GM23338 (cell line): Measurements from ENCODE around the gene DTNBP1. TPM values are rescaled to one million over a fixed set of nuclear protein-coding genes. Genes with fewer than 3 reads are reported as not detected.

ENCODE experiments used
- ATAC-seq: fragments of 200-7000 bp; cut with Tn5 transposase; 3 replicates; pipeline ENCODE4 v1.9.1; 2020
- DNase-seq: peaks from one replicate; pipeline ENCODE4 v3.0.0-alpha.2; 2015; ENCODE audit warnings: low spot score
- H2AFZ ChIP-seq: fragments of 200-600 bp; sonication (generic); 2 replicates; pipeline ENCODE4 v1.8.0; 2016; ENCODE audit warnings: antibody characterized with exemption, mild to moderate bottlenecking, moderate library complexity
- H3F3A ChIP-seq: fragments of 200-600 bp; sonication (generic); replicated peaks from 2 replicates; pipeline ENCODE4 v1.8.0; 2017; ENCODE audit warnings: antibody characterized with exemption, mixed run types, low read depth
- H3K27ac ChIP-seq: fragments of 200-600 bp; sonication (generic); 2 replicates; pipeline ENCODE4 v1.6.1; 2016; ENCODE audit warnings: low read depth
- H3K27me3 ChIP-seq: fragments of 200-600 bp; sonication (generic); 2 replicates; pipeline ENCODE4 v1.8.0; 2016; ENCODE audit warnings: mild to moderate bottlenecking, mixed run types, moderate library complexity; ENCODE audit not compliant: insufficient read depth
- H3K36me3 ChIP-seq: fragments of 200-600 bp; sonication (generic); 2 replicates; pipeline ENCODE4 v1.8.0; 2016; ENCODE audit warnings: mild to moderate bottlenecking; ENCODE audit not compliant: insufficient read depth
- H3K4me1 ChIP-seq: fragments of 200-600 bp; sonication (generic); 2 replicates; pipeline ENCODE4 v1.8.0; 2016; ENCODE audit warnings: mild to moderate bottlenecking, moderate library complexity; ENCODE audit not compliant: insufficient read depth
- H3K4me2 ChIP-seq: fragments of 200-600 bp; sonication (generic); 2 replicates; pipeline ENCODE4 v1.7.1; 2017; ENCODE audit warnings: mixed run types
- H3K4me3 ChIP-seq: fragments of 200-600 bp; sonication (generic); 2 replicates; pipeline ENCODE4 v1.6.1; 2016; ENCODE audit warnings: mixed run types
- H3K79me2 ChIP-seq: fragments of 200-600 bp; sonication (generic); replicated peaks from 2 replicates; pipeline ENCODE4 v1.8.0; 2017; ENCODE audit warnings: mild to moderate bottlenecking; ENCODE audit not compliant: insufficient read depth
- H3K9me2 ChIP-seq: fragments of 200-600 bp; sonication (generic); 2 replicates; pipeline ENCODE4 v1.8.0; 2017; ENCODE audit not compliant: insufficient read depth
- H4K20me1 ChIP-seq: fragments of 200-600 bp; sonication (generic); replicated peaks from 2 replicates; pipeline ENCODE4 v1.8.0; 2017; ENCODE audit warnings: mild to moderate bottlenecking; ENCODE audit not compliant: insufficient read depth
- H3K27ac Mint-ChIP-seq: 2 replicates; pipeline ENCODE4 v1.8.0; 2020; ENCODE audit warnings: inconsistent platforms, mild to moderate bottlenecking, moderate library complexity, mixed read lengths
- H3K27me3 Mint-ChIP-seq: 3 replicates; pipeline ENCODE4 v1.8.0; 2022; ENCODE audit warnings: low read depth, mild to moderate bottlenecking, moderate library complexity, mixed read lengths, inconsistent platforms; ENCODE audit not compliant: insufficient read depth, poor library complexity
- H3K36me3 Mint-ChIP-seq: 3 replicates; pipeline ENCODE4 v1.8.0; 2021; ENCODE audit warnings: low read depth, mild to moderate bottlenecking, inconsistent platforms, moderate library complexity, mixed read lengths
- H3K4me1 Mint-ChIP-seq: 3 replicates; pipeline ENCODE4 v1.8.0; 2020; ENCODE audit warnings: mild to moderate bottlenecking, inconsistent platforms, mixed read lengths
- H3K4me3 Mint-ChIP-seq: 3 replicates; pipeline ENCODE4 v1.8.0; 2021; ENCODE audit warnings: moderate library complexity, mild to moderate bottlenecking, inconsistent platforms, mixed read lengths
- H3K9me3 Mint-ChIP-seq: 3 replicates; pipeline ENCODE4 v1.8.0; 2020; ENCODE audit warnings: moderate library complexity, mild to moderate bottlenecking, inconsistent platforms, mixed read lengths
- CREB1 ChIP-seq: fragments of 250-450 bp; sonication (Bioruptor Pico); IDR thresholded peaks from 2 replicates; pipeline ENCODE4 v1.5.0; 2020; ENCODE audit warnings: low read depth, mild to moderate bottlenecking, moderate library complexity
- EZH2 ChIP-seq: fragments of 200-600 bp; sonication (generic); IDR thresholded peaks from one replicate; pipeline ENCODE4 v1.8.0; 2017; ENCODE audit warnings: antibody characterized with exemption, mild to moderate bottlenecking, low read depth; ENCODE audit not compliant: unreplicated experiment
- STAT1 ChIP-seq: IDR thresholded peaks from one replicate; pipeline ENCODE4 v1.6.1; 2016; ENCODE audit warnings: antibody characterized with exemption; ENCODE audit not compliant: unreplicated experiment
- ZNF462 ChIP-seq: fragments of 250-450 bp; sonication (Bioruptor Pico); IDR thresholded peaks from 2 replicates; pipeline ENCODE4 v1.5.0; 2020; ENCODE audit warnings: mild to moderate bottlenecking, moderate library complexity
- polyA plus RNA-seq: library from polyadenylated mRNA; unstranded; fragments of >200 nt; fragmentation: Nextera tagmentation; extraction: Ambion mirVana; gene quantifications from 2 replicates; pipeline ENCODE4 v1.2.1, GENCODE V29; 2016
- total RNA-seq: library from RNA; depleted of rRNA; stranded (reverse); fragments of >200 nt; shearing (Covaris generic); gene quantifications from 2 replicates; pipeline ENCODE4 v1.2.3, GENCODE V29; 2014
- TF ChIP-seq, protein P1 (sequence below), 2 experiments: fragments of 200-600 bp in 1 of 2; sonication (generic) in 1 of 2; conservative IDR thresholded peaks; 2 replicates each; pipeline versions ENCODE4 v1.5.1 to v1.6.1; 2016 to 2017; ENCODE audit warnings: antibody characterized with exemption in 2 of 2, low read depth in 2 of 2, mild to moderate bottlenecking in 2 of 2, moderate library complexity in 1 of 2

Gene DTNBP1
- total and polyA plus RNA-seq, 2 experiments from 2014 or later, result 12.1 to 20.1 TPM

DNA sequence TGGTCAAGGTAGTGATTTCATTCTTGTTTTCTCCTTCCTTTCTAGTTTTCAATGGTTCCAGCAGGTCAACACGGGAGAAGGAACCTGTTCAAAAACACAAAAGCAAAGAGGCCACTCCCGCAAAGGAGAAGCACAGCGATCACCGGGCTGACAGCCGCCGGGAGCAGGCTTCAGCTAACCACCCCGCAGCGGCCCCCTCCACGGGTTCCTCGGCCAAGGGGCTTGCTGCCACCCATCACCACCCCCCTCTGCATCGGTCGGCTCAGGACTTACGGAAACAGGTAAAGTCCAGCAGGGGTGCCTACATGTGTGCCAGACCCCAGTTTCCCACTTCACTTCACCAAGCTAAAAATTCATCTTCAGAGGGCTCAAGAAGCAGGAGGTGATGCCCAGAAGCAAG is 175.6 kb downstream of the DTNBP1 start (continued):
- TF ChIP-seq, protein P1, sequence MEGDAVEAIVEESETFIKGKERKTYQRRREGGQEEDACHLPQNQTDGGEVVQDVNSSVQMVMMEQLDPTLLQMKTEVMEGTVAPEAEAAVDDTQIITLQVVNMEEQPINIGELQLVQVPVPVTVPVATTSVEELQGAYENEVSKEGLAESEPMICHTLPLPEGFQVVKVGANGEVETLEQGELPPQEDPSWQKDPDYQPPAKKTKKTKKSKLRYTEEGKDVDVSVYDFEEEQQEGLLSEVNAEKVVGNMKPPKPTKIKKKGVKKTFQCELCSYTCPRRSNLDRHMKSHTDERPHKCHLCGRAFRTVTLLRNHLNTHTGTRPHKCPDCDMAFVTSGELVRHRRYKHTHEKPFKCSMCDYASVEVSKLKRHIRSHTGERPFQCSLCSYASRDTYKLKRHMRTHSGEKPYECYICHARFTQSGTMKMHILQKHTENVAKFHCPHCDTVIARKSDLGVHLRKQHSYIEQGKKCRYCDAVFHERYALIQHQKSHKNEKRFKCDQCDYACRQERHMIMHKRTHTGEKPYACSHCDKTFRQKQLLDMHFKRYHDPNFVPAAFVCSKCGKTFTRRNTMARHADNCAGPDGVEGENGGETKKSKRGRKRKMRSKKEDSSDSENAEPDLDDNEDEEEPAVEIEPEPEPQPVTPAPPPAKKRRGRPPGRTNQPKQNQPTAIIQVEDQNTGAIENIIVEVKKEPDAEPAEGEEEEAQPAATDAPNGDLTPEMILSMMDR (conservative IDR thresholded peaks at IDR 0.05; ENCODE audit: low read depth in 2 of 2), result no peak
- TF ChIP-seq STAT1 (no peak), ZNF462 (CRISPR knock-in tag) (no peak), EZH2 (no peak)

DNA sequence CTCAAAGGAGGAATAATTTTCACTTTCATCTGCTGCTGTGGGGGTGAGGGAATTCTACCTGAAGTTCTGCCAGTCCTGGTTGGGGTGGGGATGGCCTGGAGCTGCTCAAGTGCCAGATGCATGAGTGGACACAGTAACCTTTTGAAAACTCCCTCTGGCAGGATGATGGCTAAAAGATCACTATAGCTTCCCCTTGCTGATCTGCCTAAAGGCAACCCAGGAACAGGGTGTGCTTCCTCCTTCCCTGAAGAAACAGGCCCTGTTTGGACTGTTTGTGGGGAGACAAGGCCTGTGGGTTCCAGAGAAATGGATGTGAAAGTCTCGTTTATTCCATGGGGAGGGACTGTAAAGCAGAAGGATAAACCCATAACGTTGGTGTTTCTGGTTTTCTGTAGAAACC is 176.9 kb downstream of the DTNBP1 start:
- Histone ChIP-seq H3K27ac (peak overlapping the region; percentile 24; the same call in 1 of the 2 replicates), H2AFZ (no peak overlapping the region), H3F3A (peaks cover 26% of the 10 kb centered on the region), H3K4me3 (no peak overlapping the region), H3K4me1 (peaks cover 79% of the 10 kb centered on the region), H3K36me3 (peaks cover 25% of the 10 kb centered on the region), H3K27me3 (no peaks in the 10 kb centered on the region), H4K20me1 (peaks cover 91% of the 10 kb centered on the region), H3K4me2 (0 out of 2 replicates have a peak overlapping the region, but pooled peaks have one; percentile 24), H3K9me2 (no peaks in the 10 kb centered on the region), H3K79me2 (peaks cover 97% of the 10 kb centered on the region)
- H3K9me3 Mint-ChIP-seq, result no peaks in the 10 kb centered on the region; the same call in 2 of the 3 replicates
- H3K4me3 Mint-ChIP-seq, result 0 out of 3 replicates have a peak overlapping the region, but pooled peaks have one; percentile 24
- H3K27me3 Mint-ChIP-seq, result peaks cover 27% of the 10 kb centered on the region
- H3K4me1 Mint-ChIP-seq, result peaks cover 79% of the 10 kb centered on the region
- H3K36me3 Mint-ChIP-seq, result peaks cover 38% of the 10 kb centered on the region
- no peak overlapping the region for H3K27ac Mint-ChIP-seq
- ATAC-seq, result no peak
- DNase-seq, result no peak
- TF ChIP-seq CREB1 (CRISPR knock-in tag) (no peak), EZH2 (no peak)
- TF ChIP-seq, protein P1 (conservative IDR thresholded peaks at IDR 0.05; ENCODE audit: low read depth in 2 of 2), result no peak
